Activated naive CD8-positive, alpha-beta T cell treated with anti-CD3 and anti-CD28 coated beads, Interleukin-2, amount 10 ng/mL, durations not matched to agents 7 days and 5 days (primary cell): ENCODE data around the gene MICAL3. TPM values are rescaled to one million over a fixed set of nuclear protein-coding genes. Genes with fewer than 3 reads are reported as not detected.

Experiments
- ATAC-seq: fragments of 150-1000 bp; cut with Tn5 transposase; one replicate; pipeline ENCODE4 v1.10.0; 2021; ENCODE audit warnings: low read depth, moderate library complexity
- POLR2A ChIA-PET: fragments of 350-600 bp; sonication (Branson Sonifier 250); formaldehyde crosslinking; loops from one replicate; lab custom pipeline; 2021; ENCODE audit warnings: antibody characterized with exemption; lab: Charles Lee
- DNase-seq: peaks from one replicate; pipeline ENCODE4 v3.0.0; 2021
- H3K27ac Mint-ChIP-seq: one replicate; pipeline ENCODE4 v1.8.0; 2022; ENCODE audit warnings: mild to moderate bottlenecking, mixed read lengths
- H3K27me3 Mint-ChIP-seq: one replicate; pipeline ENCODE4 v1.8.0; 2022; ENCODE audit warnings: mild to moderate bottlenecking, moderate library complexity, mixed read lengths
- H3K36me3 Mint-ChIP-seq: one replicate; pipeline ENCODE4 v1.8.0; 2021; ENCODE audit warnings: mild to moderate bottlenecking, mixed read lengths
- H3K4me1 Mint-ChIP-seq: one replicate; pipeline ENCODE4 v1.8.0; 2021; ENCODE audit warnings: mixed read lengths
- H3K4me3 Mint-ChIP-seq: one replicate; pipeline ENCODE4 v1.8.0; 2022; ENCODE audit warnings: mild to moderate bottlenecking, moderate library complexity, mixed read lengths
- H3K9me3 Mint-ChIP-seq: one replicate; pipeline ENCODE4 v1.8.0; 2021; ENCODE audit warnings: mixed read lengths
- total RNA-seq, 2 experiments: library from RNA; stranded (reverse); gene quantifications; one replicate each; pipeline ENCODE4 v1.2.3, GENCODE V29; 2021

Gene MICAL3
- total RNA-seq, 2 experiments from 2014 or later: 35.7 to 36.8 TPM

GRCh38 chr22:17870407-17870806 lies 154.0 kb downstream of the MICAL3 start:
- DNase-seq: no peak
- ATAC-seq: no peak
- H3K36me3 Mint-ChIP-seq: peaks cover 6% of the 10 kb centered on the region
- H3K9me3 Mint-ChIP-seq: no peaks in the 10 kb centered on the region
- POLR2A ChIA-PET: no interaction called here
- no peak overlapping the region for H3K4me3 Mint-ChIP-seq
- no peaks in the 10 kb centered on the region for H3K27me3 Mint-ChIP-seq
- H3K4me1 Mint-ChIP-seq: peaks cover 3% of the 10 kb centered on the region
- no peak overlapping the region for H3K27ac Mint-ChIP-seq

- Mint-ChIP-seq H3K9me3 (no peaks in the 10 kb centered on the region), H3K4me1 (peaks cover 3% of the 10 kb centered on the region), H3K4me3 (no peak overlapping the region), H3K27me3 (no peaks in the 10 kb centered on the region), H3K36me3 (peaks cover 6% of the 10 kb centered on the region), H3K27ac (no peak overlapping the region)
- ATAC-seq (no peak), DNase-seq (no peak)
- POLR2A ChIA-PET: no interaction called here
Measured at GRCh38 chr22:17869285-17870096, 154.9 kb downstream of the MICAL3 start.

- Mint-ChIP-seq H3K27ac (no peak overlapping the region), H3K9me3 (no peaks in the 10 kb centered on the region), H3K36me3 (peaks cover 8% of the 10 kb centered on the region), H3K4me3 (no peak overlapping the region), H3K4me1 (peaks cover 3% of the 10 kb centered on the region), H3K27me3 (no peaks in the 10 kb centered on the region)
- DNase-seq (no peak), ATAC-seq (no peak)
- POLR2A ChIA-PET: no interaction called here
Measured at GRCh38 chr22:17868771-17869170, 155.6 kb downstream of the MICAL3 start.

- POLR2A ChIA-PET: no interaction called here
- peaks cover 13% of the 10 kb centered on the region for H3K4me1 Mint-ChIP-seq
- no peak overlapping the region for H3K27ac Mint-ChIP-seq
- no peak for DNase-seq
- peaks cover 8% of the 10 kb centered on the region for H3K36me3 Mint-ChIP-seq
- H3K27me3 Mint-ChIP-seq: peaks cover 1% of the 10 kb centered on the region
- no peak for ATAC-seq
- H3K9me3 Mint-ChIP-seq: no peaks in the 10 kb centered on the region
- no peak overlapping the region for H3K4me3 Mint-ChIP-seq
Measured at GRCh38 chr22:17867160-17867785, 157.1 kb downstream of the MICAL3 start.

- no peak for ATAC-seq
- DNase-seq: no peak
- Mint-ChIP-seq H3K27me3 (peaks cover 2% of the 10 kb centered on the region), H3K4me1 (peaks cover 13% of the 10 kb centered on the region), H3K4me3 (no peak overlapping the region), H3K9me3 (no peaks in the 10 kb centered on the region), H3K27ac (no peak overlapping the region), H3K36me3 (peaks cover 8% of the 10 kb centered on the region)
- POLR2A ChIA-PET: no interaction called here
Measured at GRCh38 chr22:17866621-17867020, 157.7 kb downstream of the MICAL3 start.

GRCh38 chr22:17866127-17866526 lies 158.2 kb downstream of the MICAL3 start:
- H3K9me3 Mint-ChIP-seq: no peaks in the 10 kb centered on the region
- peaks cover 13% of the 10 kb centered on the region for H3K4me1 Mint-ChIP-seq
- no peak overlapping the region for H3K4me3 Mint-ChIP-seq
- H3K36me3 Mint-ChIP-seq: peaks cover 6% of the 10 kb centered on the region
- POLR2A ChIA-PET: no interaction called here
- peaks cover 2% of the 10 kb centered on the region for H3K27me3 Mint-ChIP-seq
- H3K27ac Mint-ChIP-seq: no peak overlapping the region
- DNase-seq (no peak), ATAC-seq (no peak)

- H3K4me3 Mint-ChIP-seq: no peak overlapping the region
- no peaks in the 10 kb centered on the region for H3K9me3 Mint-ChIP-seq
- peaks cover 13% of the 10 kb centered on the region for H3K4me1 Mint-ChIP-seq
- H3K27ac Mint-ChIP-seq: peak overlapping the region; percentile 20
- DNase-seq (no peak), ATAC-seq (no peak)
- peaks cover 2% of the 10 kb centered on the region for H3K27me3 Mint-ChIP-seq
- peaks cover 6% of the 10 kb centered on the region for H3K36me3 Mint-ChIP-seq
- POLR2A ChIA-PET: no interaction called here
Measured at GRCh38 chr22:17865183-17866055, 158.9 kb downstream of the MICAL3 start.

GRCh38 chr22:17864398-17865182 lies 159.8 kb downstream of the MICAL3 start:
- DNase-seq (no peak), ATAC-seq (no peak)
- Mint-ChIP-seq H3K9me3 (no peaks in the 10 kb centered on the region), H3K27me3 (peaks cover 2% of the 10 kb centered on the region), H3K36me3 (peaks cover 6% of the 10 kb centered on the region), H3K4me1 (peaks cover 13% of the 10 kb centered on the region), H3K27ac (no peak overlapping the region), H3K4me3 (no peak overlapping the region)
- POLR2A ChIA-PET: no interaction called here

GRCh38 chr22:17862646-17863181 lies 161.6 kb downstream of the MICAL3 start:
- POLR2A ChIA-PET: no interaction called here

GRCh38 chr22:17861909-17862308 lies 162.5 kb downstream of the MICAL3 start:
- Mint-ChIP-seq H3K4me3 (no peak overlapping the region), H3K4me1 (peaks cover 11% of the 10 kb centered on the region), H3K27me3 (peaks cover 2% of the 10 kb centered on the region), H3K9me3 (no peaks in the 10 kb centered on the region), H3K27ac (no peak overlapping the region), H3K36me3 (peaks cover 6% of the 10 kb centered on the region)
- ATAC-seq: no peak
- no peak for DNase-seq
- POLR2A ChIA-PET: no interaction called here

More at GRCh38 chr22:17862646-17863181, 161.6 kb downstream of the MICAL3 start:
- DNase-seq (no peak), ATAC-seq (no peak)
- Mint-ChIP-seq H3K4me1 (peaks cover 12% of the 10 kb centered on the region), H3K9me3 (no peaks in the 10 kb centered on the region), H3K36me3 (peaks cover 6% of the 10 kb centered on the region), H3K4me3 (peak overlapping the region; percentile 0), H3K27ac (no peak overlapping the region), H3K27me3 (peaks cover 2% of the 10 kb centered on the region)

- ATAC-seq (no peak), DNase-seq (no peak)
- Mint-ChIP-seq H3K27me3 (peaks cover 2% of the 10 kb centered on the region), H3K9me3 (no peaks in the 10 kb centered on the region), H3K27ac (no peak overlapping the region), H3K4me3 (no peak overlapping the region), H3K4me1 (peaks cover 11% of the 10 kb centered on the region), H3K36me3 (peaks cover 6% of the 10 kb centered on the region)
- POLR2A ChIA-PET: no interaction called here
Measured at GRCh38 chr22:17860220-17860965, 164.0 kb downstream of the MICAL3 start.

GRCh38 chr22:17858033-17858432 lies 166.3 kb downstream of the MICAL3 start:
- no peak for DNase-seq
- Mint-ChIP-seq H3K27ac (no peak overlapping the region), H3K27me3 (peaks cover 2% of the 10 kb centered on the region)

More at GRCh38 chr22:17858033-17858432, 166.3 kb downstream of the MICAL3 start:
- POLR2A ChIA-PET: no interaction called here
- Mint-ChIP-seq H3K9me3 (no peaks in the 10 kb centered on the region), H3K4me1 (peaks cover 5% of the 10 kb centered on the region), H3K4me3 (no peak overlapping the region), H3K36me3 (peaks cover 2% of the 10 kb centered on the region)
- no peak for ATAC-seq
